PC-3 (cell line): ENCODE data around the gene KRTAP5-5. TPM values are rescaled to one million over a fixed set of nuclear protein-coding genes. Genes with fewer than 3 reads are reported as not detected.

Source experiments
- ATAC-seq: fragments of 200-7000 bp; cut with Tn5 transposase; 2 replicates; pipeline ENCODE4 v1.9.1; 2020; ENCODE audit warnings: mild to moderate bottlenecking, moderate library complexity
- BruUV-seq: library from RNA; stranded (reverse); fragments of 400-500 nt; replicated peaks from 2 replicates; lab custom pipeline; 2021; lab: Mats Ljungman, UMichigan
- CTCF ChIA-PET: fragments of 300-600 bp; sonication (Branson Sonifier 250); formaldehyde crosslinking; loops from one replicate; lab custom pipeline; 2022; ENCODE audit warnings: antibody characterized with exemption; lab: Charles Lee
- POLR2A ChIA-PET: fragments of 300-600 bp; sonication (Branson Sonifier 250); formaldehyde crosslinking; loops from one replicate; lab custom pipeline; 2022; ENCODE audit warnings: antibody characterized with exemption; ENCODE audit not compliant: unreplicated experiment; lab: Charles Lee
- DNase-seq: peaks from one replicate; pipeline ENCODE4 v3.0.0-alpha.2; 2015
- H2AFZ ChIP-seq: fragments of 300-600 bp; sonication (generic); 2 replicates; pipeline ENCODE4 v1.6.0; 2016; ENCODE audit warnings: antibody characterized with exemption, low read length
- H3F3A ChIP-seq: fragments of 300-600 bp; sonication (generic); one replicate; pipeline ENCODE4 v1.6.0; 2017; ENCODE audit warnings: antibody characterized with exemption, low read length, control low read depth, mild to moderate bottlenecking; ENCODE audit not compliant: unreplicated experiment
- H3K27ac ChIP-seq: fragments of 300-600 bp; sonication (generic); 2 replicates; pipeline ENCODE4 v1.5.1; 2016; ENCODE audit warnings: mild to moderate bottlenecking, low read length
- H3K27me3 ChIP-seq: fragments of 300-600 bp; sonication (generic); 2 replicates; pipeline ENCODE4 v1.6.1; 2016; ENCODE audit warnings: low read length, mixed read lengths
- H3K36me3 ChIP-seq: fragments of 300-600 bp; sonication (generic); 2 replicates; pipeline ENCODE4 v1.6.1; 2016; ENCODE audit warnings: low read depth, mixed run types, low read length, mixed read lengths
- H3K4me1 ChIP-seq: fragments of 300-600 bp; sonication (generic); 2 replicates; pipeline ENCODE4 v1.5.1; 2016; ENCODE audit warnings: low read length; ENCODE audit not compliant: insufficient read depth
- H3K4me2 ChIP-seq: fragments of 300-600 bp; sonication (generic); 2 replicates; pipeline ENCODE4 v1.6.0; 2016; ENCODE audit warnings: low read length
- H3K4me3 ChIP-seq: fragments of 300-600 bp; sonication (generic); 2 replicates; pipeline ENCODE4 v1.5.1; 2016; ENCODE audit warnings: mild to moderate bottlenecking, low read length, mixed read lengths
- H3K79me2 ChIP-seq: fragments of 300-600 bp; sonication (generic); 2 replicates; pipeline ENCODE4 v1.6.1; 2017; ENCODE audit warnings: low read length, mixed read lengths
- H3K9ac ChIP-seq: fragments of 300-600 bp; sonication (generic); 2 replicates; pipeline ENCODE4 v1.6.0; 2016; ENCODE audit warnings: mild to moderate bottlenecking, low read length
- H3K9me2 ChIP-seq: fragments of 300-600 bp; sonication (generic); replicated peaks from 2 replicates; pipeline ENCODE4 v1.6.1; 2016; ENCODE audit warnings: mixed run types, low read length, mixed read lengths
- H3K9me3 ChIP-seq: fragments of 300-600 bp; sonication (generic); 2 replicates; pipeline ENCODE4 v1.6.1; 2016; ENCODE audit warnings: low read length, mixed read lengths
- H4K20me1 ChIP-seq: fragments of 300-600 bp; sonication (generic); 2 replicates; pipeline ENCODE4 v1.6.1; 2016; ENCODE audit warnings: low read length, mixed read lengths
- EZH2 ChIP-seq: fragments of 300-600 bp; sonication (generic); IDR thresholded peaks from one replicate; pipeline ENCODE4 v1.6.1; 2017; ENCODE audit warnings: antibody characterized with exemption, mild to moderate bottlenecking, low read length; ENCODE audit not compliant: unreplicated experiment
- EZH2phosphoT487 ChIP-seq: fragments of 300-600 bp; sonication (generic); IDR thresholded peaks from 2 replicates; pipeline ENCODE4 v1.6.1; 2018; ENCODE audit warnings: mild to moderate bottlenecking, antibody characterized with exemption, low read length, borderline replicate concordance
- intact Hi-C: fragments of 100-400 bp; cut with micrococcal nuclease; formaldehyde crosslinking; loops from 2 replicates; pipeline ENCODE4 v1.9.0; 2023
- total RNA-seq: library from RNA; depleted of rRNA; stranded (reverse); fragments of >200 nt; gene quantifications from 2 replicates; pipeline ENCODE4 v1.2.3, GENCODE V29; 2014
- TF ChIP-seq, protein P1 (sequence below): fragments of 300-600 bp; sonication (generic); conservative IDR thresholded peaks from 2 replicates; pipeline ENCODE4 v1.5.1; 2017; ENCODE audit warnings: antibody characterized with exemption, low read depth, mild to moderate bottlenecking, low read length

Gene KRTAP5-5
- total RNA-seq, 1 experiment from 2014 or later = not detected

- CTCF ChIA-PET = no interaction called here
- POLR2A ChIA-PET = no interaction called here
- intact Hi-C loops = no loop called here
- no peaks in the 10 kb centered on the region for H3F3A ChIP-seq
- no TSS peak for BruUV-seq
- H3K4me1 ChIP-seq = no peaks in the 10 kb centered on the region
- ATAC-seq (no peak), DNase-seq (no peak)
- no peaks in the 10 kb centered on the region for H3K9me2 ChIP-seq
- H3K9ac ChIP-seq = no peak overlapping the region
- peaks cover 17% of the 10 kb centered on the region for H3K27me3 ChIP-seq
- H3K9me3 ChIP-seq = no peaks in the 10 kb centered on the region
- H4K20me1 ChIP-seq = no peaks in the 10 kb centered on the region
- no peaks in the 10 kb centered on the region for H3K36me3 ChIP-seq
- H3K4me3 ChIP-seq = no peak overlapping the region
- H3K27ac ChIP-seq = no peak overlapping the region
- H3K79me2 ChIP-seq = no peaks in the 10 kb centered on the region
- H3K4me2 ChIP-seq = no peak overlapping the region
- no peak overlapping the region for H2AFZ ChIP-seq
- TF ChIP-seq, protein P1, sequence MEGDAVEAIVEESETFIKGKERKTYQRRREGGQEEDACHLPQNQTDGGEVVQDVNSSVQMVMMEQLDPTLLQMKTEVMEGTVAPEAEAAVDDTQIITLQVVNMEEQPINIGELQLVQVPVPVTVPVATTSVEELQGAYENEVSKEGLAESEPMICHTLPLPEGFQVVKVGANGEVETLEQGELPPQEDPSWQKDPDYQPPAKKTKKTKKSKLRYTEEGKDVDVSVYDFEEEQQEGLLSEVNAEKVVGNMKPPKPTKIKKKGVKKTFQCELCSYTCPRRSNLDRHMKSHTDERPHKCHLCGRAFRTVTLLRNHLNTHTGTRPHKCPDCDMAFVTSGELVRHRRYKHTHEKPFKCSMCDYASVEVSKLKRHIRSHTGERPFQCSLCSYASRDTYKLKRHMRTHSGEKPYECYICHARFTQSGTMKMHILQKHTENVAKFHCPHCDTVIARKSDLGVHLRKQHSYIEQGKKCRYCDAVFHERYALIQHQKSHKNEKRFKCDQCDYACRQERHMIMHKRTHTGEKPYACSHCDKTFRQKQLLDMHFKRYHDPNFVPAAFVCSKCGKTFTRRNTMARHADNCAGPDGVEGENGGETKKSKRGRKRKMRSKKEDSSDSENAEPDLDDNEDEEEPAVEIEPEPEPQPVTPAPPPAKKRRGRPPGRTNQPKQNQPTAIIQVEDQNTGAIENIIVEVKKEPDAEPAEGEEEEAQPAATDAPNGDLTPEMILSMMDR = no peak
- TF ChIP-seq EZH2 (no peak), EZH2phosphoT487 (no peak)
These were observed 26.5 kb downstream of the KRTAP5-5 start for GRCh38 chr11:1656061-1656441.

GRCh38 chr11:1656670-1657069 is 27.1 kb downstream of the KRTAP5-5 start:
- H3K9me3 ChIP-seq = no peaks in the 10 kb centered on the region
- no TSS peak for BruUV-seq
- no peak overlapping the region for H3K9ac ChIP-seq
- peaks cover 17% of the 10 kb centered on the region for H3K27me3 ChIP-seq
- H3K36me3 ChIP-seq = no peaks in the 10 kb centered on the region
- H3F3A ChIP-seq = no peaks in the 10 kb centered on the region
- CTCF ChIA-PET = no interaction called here
- intact Hi-C loops = no loop called here
- no peaks in the 10 kb centered on the region for H3K9me2 ChIP-seq
- H3K27ac ChIP-seq = no peak overlapping the region
- H3K4me3 ChIP-seq = no peak overlapping the region
- no peaks in the 10 kb centered on the region for H4K20me1 ChIP-seq
- H3K4me1 ChIP-seq = no peaks in the 10 kb centered on the region
- no peak overlapping the region for H2AFZ ChIP-seq
- H3K4me2 ChIP-seq = no peak overlapping the region
- ATAC-seq (no peak), DNase-seq (no peak)
- TF ChIP-seq, protein P1 = no peak
- TF ChIP-seq EZH2phosphoT487 = no peak
- TF ChIP-seq EZH2 = no peak
- POLR2A ChIA-PET = no interaction called here
- no peaks in the 10 kb centered on the region for H3K79me2 ChIP-seq

DNA sequence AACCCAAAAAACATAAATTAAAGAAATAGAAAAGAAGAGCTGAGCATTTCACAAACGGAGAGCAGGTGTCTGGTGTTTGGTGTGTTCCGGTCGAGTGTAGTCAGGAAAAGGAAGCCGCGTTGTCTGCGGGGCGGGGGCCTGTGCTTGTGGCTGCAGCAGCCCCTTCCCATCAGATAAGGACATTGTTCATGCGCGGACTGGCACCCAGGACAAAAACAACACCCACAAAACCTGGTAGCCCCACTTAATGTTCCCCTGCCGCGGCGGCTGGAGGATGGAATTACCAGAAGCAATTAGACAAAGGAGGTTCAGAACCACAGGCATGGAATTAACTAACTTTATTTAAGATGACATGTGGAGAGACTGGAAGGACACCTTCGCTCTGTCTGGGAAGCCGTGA is 29.9 kb downstream of the KRTAP5-5 start:
- H3K27me3 ChIP-seq = peaks cover 17% of the 10 kb centered on the region
- no peaks in the 10 kb centered on the region for H4K20me1 ChIP-seq
- H3K9me3 ChIP-seq = no peaks in the 10 kb centered on the region
- no peaks in the 10 kb centered on the region for H3K9me2 ChIP-seq
- ATAC-seq (no peak), DNase-seq (no peak)
- no TSS peak for BruUV-seq
- TF ChIP-seq EZH2 (no peak), EZH2phosphoT487 (no peak)
- TF ChIP-seq, protein P1 = no peak
- no peaks in the 10 kb centered on the region for H3K4me1 ChIP-seq
- no peaks in the 10 kb centered on the region for H3F3A ChIP-seq
- no peaks in the 10 kb centered on the region for H3K36me3 ChIP-seq
- no peak overlapping the region for H3K4me3 ChIP-seq
- H3K4me2 ChIP-seq = no peak overlapping the region
- no peak overlapping the region for H3K9ac ChIP-seq
- no peak overlapping the region for H2AFZ ChIP-seq
- H3K79me2 ChIP-seq = no peaks in the 10 kb centered on the region
- H3K27ac ChIP-seq = no peak overlapping the region
- intact Hi-C loops = no loop called here
- CTCF ChIA-PET = no interaction called here
- POLR2A ChIA-PET = no interaction called here
